Measurements from ENCODE around the gene ATE1. TPM values are rescaled to one million over a fixed set of nuclear protein-coding genes. Genes with fewer than 3 reads are reported as not detected.
"Not testable (repeated sequence)": the region's sequence is repeated elsewhere in the genome, so short reads cannot be mapped to it uniquely, and the experiment has no call there.

Gene ATE1
- total RNA-seq, 1 experiment from 2014 or later = 58.1 TPM

DNA sequence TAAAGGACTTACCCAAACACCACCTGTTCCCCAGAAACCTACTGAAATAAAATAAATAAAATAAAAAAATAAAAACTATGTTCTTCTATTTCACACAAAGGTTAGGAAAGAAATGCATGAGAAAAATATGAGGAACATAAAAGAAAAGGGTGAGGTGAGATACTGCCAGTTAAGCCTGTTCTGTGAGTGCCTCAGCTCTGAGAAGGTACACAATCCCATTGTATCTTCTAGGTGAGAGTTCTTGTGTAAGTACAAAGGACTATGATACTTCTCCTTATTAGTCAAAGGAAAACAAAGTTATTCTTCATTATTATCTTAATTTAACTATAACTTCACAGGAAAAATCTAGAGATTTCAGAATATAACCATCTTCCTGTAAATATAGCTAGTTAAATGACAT is 86.0 kb downstream of the ATE1 start:
- in situ Hi-C loops (cut with HindIII; ENCODE audit: low sequenced_read_pairs) = no loop called here
- no peak for DNase-seq (ENCODE audit: low spot score)

DNA sequence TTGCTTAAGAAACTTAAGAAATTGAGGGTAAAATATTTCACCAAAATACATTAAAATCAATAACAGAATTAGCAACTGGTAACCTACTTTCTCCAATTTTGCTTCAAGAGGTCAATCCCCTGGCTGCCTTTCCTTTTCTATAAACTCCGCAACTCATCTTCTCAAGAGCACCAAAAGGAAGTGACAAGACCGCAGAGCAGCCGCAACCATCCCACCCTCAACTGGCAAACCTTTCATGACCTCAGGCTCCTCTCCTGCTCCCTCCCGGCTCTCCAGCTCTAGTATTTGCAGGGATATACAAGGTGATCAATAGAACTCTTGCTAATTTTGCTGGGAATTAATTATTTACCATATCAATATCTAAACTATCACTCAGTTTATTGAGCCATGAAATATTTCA is 88.9 kb downstream of the ATE1 start:
- in situ Hi-C loops (cut with HindIII; ENCODE audit: low sequenced_read_pairs) = no loop called here
- no peak for DNase-seq (ENCODE audit: low spot score)

DNA sequence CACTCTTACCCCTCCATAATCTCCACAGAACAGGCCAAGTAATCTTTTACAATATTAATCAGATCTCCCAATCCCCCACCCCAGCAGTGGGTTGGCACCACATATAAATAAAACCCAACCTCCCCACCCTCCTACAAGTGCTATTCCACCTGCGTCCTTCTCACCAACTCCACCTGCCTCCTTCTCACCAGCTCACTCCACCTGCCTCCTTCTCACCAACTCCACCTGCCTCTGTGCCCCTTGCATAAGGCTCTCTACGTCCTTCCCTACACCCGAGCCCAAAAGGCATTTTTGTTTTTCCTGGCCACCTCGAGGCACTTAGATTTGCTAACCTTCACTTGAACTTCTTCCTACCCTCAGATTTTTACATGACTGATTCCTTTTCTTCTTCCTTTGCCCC is 89.7 kb downstream of the ATE1 start:
- in situ Hi-C loops (cut with HindIII; ENCODE audit: low sequenced_read_pairs) = no loop called here
- no peak for DNase-seq (ENCODE audit: low spot score)

DNA sequence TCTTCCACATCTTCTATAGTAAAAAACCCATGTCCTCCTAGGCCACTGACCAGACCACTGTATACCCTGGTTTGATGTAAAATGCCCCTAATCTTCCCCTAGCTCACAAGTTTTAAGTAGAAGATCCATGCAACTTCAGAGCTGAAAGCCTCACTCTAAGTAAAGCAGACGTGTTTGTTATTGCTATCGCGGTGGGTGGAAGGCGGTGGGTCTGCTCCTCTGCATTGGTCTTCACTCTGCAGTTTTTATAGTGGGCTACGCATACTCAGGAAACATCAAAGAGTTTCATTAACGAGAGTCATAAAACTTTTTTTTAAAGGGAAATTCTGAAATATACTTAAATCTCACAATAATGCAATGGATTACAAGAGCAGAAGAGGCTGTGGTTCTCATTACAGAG is 91.7 kb downstream of the ATE1 start:
- in situ Hi-C loops (cut with HindIII; ENCODE audit: low sequenced_read_pairs) = no loop called here
- no peak for DNase-seq (ENCODE audit: low spot score)

DNA sequence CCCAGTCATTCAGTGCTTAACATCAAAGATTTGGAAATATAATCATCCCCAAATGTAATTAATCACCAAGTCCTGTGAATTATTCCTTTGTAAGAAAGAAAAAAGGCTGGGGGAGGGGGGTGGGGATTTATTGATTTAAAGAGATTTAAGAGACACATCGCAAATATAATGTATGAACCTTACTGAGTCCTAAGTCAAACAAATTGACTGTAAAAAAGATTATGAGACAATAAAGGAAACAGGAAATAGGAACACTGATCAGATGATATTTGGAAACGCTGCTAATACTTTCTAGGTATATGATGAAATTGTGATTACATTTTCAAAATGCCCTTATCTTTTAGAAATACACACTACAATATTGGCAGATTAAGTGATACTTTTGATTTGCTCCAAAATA is 92.5 kb downstream of the ATE1 start:
- in situ Hi-C loops (cut with HindIII; ENCODE audit: low sequenced_read_pairs) = no loop called here
- no peak for DNase-seq (ENCODE audit: low spot score)

DNA sequence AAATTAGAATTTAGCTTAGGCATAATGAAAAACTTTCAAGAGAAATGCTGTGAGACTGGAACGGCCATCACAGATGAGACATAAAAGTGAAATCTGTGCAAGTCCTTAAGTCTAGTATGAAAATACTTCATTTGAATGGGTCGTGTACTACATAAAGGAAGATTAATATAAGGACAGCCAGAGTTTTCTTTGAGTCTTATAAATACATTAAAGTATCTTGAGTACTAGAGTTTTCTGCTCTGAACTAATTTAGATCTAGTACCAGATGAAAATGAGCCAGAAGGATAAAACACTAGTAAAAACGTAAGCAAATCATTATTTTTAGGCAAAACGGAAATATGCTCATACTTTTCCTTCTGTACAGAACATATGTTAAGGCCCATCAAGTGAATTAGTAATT is 93.1 kb downstream of the ATE1 start:
- in situ Hi-C loops (cut with HindIII; ENCODE audit: low sequenced_read_pairs) = no loop called here
- DNase-seq (ENCODE audit: low spot score) = no peak

DNA sequence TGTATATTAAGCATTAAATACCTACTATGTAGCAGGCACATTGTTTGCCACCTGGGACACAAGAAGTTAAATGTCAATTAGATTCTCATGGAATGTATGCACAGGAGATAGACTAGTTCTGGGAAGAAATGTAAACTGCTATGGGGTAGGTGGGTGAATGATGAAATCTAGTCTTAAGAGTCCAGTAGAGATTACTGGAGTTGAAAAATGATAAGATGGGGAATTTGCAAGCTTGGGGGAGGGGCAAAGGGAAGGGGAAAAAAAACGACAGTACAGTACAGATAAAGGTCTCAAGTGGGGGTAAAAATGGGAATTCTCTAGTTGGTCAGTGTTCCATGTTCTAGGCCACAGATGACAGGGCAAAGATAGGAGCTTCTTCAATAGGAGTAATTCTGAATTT is 94.4 kb downstream of the ATE1 start:
- in situ Hi-C loops (cut with HindIII; ENCODE audit: low sequenced_read_pairs) = no loop called here
- no peak for DNase-seq (ENCODE audit: low spot score)

DNA sequence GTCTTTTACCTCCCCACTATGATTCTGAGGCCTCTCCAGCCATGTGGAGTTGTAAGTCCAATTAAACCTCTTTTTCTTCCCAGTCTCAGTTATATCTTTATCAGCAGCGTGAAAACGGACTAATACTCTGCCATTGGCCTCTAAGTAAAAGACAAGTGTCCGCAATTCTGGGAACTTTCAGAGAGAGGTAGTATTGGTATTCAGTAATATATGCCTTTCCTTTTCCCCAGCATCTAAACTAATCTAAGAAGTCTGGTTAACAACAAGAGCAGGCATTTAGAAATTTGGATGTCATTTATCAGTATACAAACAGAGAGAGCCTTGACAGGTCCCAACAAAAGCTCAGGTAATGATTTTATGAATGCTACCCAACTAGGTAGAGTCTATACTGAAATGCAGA is 95.2 kb downstream of the ATE1 start:
- no peak for DNase-seq (ENCODE audit: low spot score)
- in situ Hi-C loops (cut with HindIII; ENCODE audit: low sequenced_read_pairs) = no loop called here

DNA sequence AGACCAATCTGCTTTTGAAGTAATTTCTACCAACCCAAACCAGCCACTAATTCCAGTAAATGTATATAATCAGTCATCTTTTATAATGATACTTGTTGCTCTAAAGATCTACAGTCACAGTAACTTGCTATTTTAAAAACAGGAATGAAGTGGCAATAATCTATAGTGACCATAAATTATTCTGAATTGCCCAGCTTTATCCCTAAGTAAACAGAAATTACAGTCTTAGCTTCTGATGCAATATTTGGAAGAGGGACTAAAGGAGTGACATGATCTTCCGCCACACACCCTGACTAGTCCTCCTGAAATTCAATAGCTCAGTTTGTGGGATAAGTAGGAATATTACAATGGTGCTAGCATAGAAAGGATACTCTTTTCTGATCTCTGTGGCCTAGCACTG is 96.1 kb downstream of the ATE1 start:
- in situ Hi-C loops (cut with HindIII; ENCODE audit: low sequenced_read_pairs) = no loop called here

DNA sequence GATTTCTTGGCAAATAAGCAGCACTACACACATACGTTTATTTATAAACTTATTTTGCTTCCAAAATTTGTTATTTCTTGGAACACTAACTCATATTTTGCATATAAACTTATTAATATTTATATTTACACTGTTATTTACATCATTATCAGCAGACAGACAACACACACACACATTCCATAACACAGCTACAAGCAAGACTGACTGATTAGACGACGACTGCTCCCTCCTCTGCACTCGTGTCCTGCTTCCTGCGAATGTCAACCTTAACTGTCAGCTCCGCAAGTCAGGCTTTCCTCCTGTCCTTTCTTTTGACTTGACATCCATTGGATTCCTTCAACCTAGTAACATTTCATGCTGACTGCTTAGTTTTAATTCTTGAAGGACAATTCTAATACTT is 96.6 kb downstream of the ATE1 start:
- DNase-seq (ENCODE audit: low spot score) = no peak
- in situ Hi-C loops (cut with HindIII; ENCODE audit: low sequenced_read_pairs) = no loop called here

More for the DNA sequence above, 96.1 kb downstream of the ATE1 start:
- no peak for DNase-seq (ENCODE audit: low spot score)

DNA sequence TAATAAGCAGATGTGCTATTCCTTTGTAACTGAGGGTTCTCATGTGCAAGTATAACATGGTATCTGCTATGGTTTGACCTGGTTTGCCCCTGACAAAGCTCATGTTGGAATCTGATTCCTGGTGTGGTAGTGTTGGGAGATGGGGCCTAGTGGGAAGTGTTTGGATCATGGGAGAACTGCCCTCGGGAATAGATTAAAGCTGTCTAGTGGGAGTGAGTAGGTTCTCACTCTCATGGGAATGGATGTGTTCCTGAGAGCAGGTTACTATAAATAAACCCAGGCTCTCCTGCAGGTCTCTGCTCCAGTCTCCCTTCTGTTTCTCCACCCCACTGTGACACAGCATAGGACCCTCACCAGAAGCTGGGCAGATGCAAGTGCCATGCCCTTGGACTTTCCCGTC is 97.7 kb downstream of the ATE1 start:
- in situ Hi-C loops (cut with HindIII; ENCODE audit: low sequenced_read_pairs) = no loop called here
- no peak for DNase-seq (ENCODE audit: low spot score)

DNA sequence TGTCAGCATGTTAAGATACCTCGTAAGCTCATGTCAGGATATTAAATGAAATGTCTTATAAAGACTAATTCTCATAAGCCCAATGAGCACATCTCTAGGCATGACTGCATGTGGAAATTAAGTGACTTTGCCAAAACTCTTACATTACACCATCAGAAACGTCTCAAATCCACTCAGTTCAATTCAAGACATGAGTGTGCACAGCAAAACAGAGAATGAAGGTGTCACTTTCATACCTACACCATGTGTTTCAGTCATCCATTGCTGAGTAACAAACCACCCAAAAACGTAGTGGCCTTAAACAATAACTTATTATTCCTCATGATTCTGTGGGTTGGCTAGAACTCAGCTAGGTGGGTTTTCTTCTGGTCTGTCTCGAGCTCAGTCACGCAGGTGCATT is 99.8 kb downstream of the ATE1 start:
- in situ Hi-C loops (cut with HindIII; ENCODE audit: low sequenced_read_pairs) = no loop called here
- DNase-seq (ENCODE audit: low spot score) = no peak

DNA sequence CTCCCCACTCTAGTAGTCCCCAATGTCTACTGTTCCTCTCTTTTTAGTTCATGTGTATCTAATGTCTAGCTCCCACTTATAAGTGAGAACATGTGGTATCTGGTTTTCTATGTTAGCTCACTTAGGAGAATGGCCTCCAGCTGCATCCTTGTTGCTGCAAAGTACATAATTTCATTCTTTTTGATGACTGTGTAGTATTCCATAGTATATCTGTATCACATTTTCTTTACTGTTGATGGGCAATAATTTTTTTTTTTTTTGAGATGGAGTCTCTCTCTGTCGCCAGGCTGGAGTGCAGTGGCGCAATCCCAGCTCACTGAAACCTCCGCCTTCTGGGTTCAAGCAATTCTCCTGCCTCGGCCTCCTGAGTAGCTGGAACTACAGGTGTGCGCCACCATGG is 101.1 kb downstream of the ATE1 start:
- DNase-seq (ENCODE audit: low spot score); in situ Hi-C loops (cut with HindIII; ENCODE audit: low sequenced_read_pairs): not testable (repeated sequence)

DNA sequence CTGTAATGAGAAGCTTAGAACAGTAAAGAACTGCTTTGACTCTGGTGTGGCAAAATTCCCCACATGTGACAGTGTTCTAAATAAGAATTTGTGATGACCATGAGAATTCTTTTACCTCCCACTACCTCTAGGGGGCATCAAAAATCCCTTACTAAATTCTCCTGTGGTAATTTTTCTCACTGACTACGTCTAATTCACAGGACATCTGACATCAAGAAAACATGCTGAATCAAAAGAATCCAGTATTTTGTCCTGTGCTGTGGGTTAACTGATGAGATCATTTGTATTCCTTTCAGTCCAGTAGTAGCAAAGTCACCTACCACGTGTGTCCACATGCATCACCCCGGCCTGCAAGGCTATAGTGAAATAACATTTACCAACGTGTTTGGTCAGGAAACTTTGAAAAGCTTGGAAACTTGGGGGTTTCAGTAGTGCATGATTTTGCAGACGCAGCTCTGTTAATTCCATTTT is 103.8 kb downstream of the ATE1 start:
- in situ Hi-C loops (cut with HindIII; ENCODE audit: low sequenced_read_pairs) = no loop called here
- peak; percentile 51 for DNase-seq (ENCODE audit: low spot score)

DNA sequence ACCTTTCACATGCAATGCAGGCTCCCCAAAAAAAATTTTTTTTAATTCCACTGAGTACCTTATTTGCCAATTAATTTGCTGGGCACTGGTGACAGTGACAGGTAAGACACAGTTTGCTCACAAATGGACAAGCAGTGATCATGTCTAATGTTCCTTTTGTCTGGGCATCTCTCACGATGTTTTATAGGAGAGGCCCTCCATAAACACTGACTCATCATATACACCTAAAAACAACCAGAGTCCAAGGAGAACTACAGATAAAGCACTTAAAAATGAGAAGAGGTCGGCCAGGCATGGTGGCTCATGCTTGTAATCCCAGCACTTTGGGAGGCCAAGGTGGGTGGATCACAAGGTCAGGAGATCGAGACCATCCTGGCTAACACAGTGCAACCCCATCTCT is 105.1 kb downstream of the ATE1 start:
- in situ Hi-C loops (cut with HindIII; ENCODE audit: low sequenced_read_pairs) = no loop called here
- DNase-seq (ENCODE audit: low spot score) = no peak

DNA sequence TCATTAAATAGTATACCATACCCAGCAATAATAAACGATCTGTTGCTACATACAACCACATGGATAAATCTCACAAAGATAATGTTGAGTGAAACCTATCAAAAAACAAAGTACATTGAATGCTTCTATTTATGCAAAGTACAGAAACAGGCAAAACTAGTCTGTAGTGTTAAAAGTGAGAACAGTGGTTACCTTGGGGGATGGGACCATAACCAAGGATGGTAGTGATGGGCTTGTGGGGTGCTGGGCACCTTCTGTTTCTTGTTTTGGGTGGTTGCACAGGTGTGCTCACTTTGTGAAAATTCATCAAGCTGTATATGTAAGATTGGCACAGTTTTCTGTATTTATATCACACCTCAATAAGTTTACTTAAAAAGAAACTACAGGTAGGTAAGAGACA is 105.7 kb downstream of the ATE1 start:
- in situ Hi-C loops (cut with HindIII; ENCODE audit: low sequenced_read_pairs) = no loop called here

DNA sequence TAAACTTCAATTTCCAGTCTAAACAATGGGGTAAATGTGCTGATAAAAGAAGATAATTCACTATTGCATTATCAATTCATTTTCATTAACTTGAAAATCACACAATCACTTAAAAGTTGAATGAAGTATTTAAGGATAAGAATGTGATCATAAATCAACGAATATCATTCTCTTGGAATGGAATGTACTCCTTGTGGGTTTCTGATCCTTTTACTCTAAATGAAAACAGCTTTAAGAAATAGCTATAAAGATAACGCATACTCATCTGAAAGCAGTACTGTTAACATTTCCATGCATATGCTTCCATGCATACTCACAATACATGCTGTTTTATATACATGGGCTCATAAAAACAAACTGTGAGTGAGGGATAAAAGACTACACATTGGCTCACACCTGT is 108.8 kb downstream of the ATE1 start:
- DNase-seq (ENCODE audit: low spot score) = no peak
- in situ Hi-C loops (cut with HindIII; ENCODE audit: low sequenced_read_pairs) = no loop called here

More for the DNA sequence above, 105.7 kb downstream of the ATE1 start:
- DNase-seq (ENCODE audit: low spot score) = no peak

DNA sequence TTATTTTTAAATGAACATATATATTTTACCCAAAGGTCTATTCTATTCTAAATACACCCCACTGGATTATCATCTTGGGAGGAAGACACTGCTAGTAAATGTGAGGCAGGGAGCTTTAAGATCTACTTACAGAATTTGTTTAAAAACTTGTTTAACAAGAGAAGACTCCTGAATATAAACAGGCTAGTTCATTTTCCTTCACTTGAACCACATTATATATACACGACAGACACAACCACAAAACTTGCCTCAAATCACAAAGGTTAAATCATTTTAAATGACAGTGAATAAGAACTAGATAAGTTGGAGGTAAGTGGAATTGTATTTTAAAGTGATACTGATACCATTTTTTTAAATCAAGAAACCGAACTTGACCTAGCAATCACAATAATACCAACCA is 109.2 kb downstream of the ATE1 start:
- no peak for DNase-seq (ENCODE audit: low spot score)
- in situ Hi-C loops (cut with HindIII; ENCODE audit: low sequenced_read_pairs) = no loop called here

DNA sequence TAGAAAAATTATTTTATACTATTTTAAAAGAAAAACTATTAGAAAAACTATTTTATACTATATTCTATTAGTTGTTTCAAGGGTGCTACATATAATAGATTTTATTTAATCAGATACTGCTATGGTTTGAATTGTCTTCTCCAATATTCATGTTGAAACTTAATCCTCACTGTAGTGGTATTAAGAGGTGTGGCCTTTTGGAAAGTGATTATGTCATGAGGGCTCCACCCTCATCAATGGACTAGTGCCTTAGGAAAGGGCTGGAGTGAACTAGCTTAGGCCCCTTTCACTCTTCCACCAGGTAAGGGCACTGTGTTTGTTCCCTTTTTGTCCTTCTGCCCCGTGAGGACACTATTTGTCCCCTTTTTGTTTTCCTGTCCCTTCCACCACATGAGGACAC is 111.6 kb downstream of the ATE1 start:
- in situ Hi-C loops (cut with HindIII; ENCODE audit: low sequenced_read_pairs) = no loop called here

DNA sequence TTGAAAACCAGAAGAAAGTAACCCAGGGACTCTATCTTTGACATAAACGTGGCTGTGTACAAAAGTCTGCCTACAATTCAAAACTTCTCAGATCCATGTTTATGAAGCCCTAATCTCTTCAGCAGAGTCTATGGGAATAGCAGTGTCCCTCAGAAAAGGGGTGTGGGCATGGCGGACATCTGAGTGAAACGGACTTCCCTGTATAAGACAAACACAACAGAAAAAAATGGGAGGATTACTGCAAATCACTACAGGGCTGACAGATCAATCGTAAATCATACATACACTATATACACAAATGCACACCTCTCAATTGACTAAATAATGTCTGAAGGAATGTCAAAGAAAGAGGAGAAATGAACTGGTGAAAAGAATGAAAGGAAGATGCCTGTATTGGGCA is 114.0 kb downstream of the ATE1 start:
- DNase-seq (ENCODE audit: low spot score) = no peak
- in situ Hi-C loops (cut with HindIII; ENCODE audit: low sequenced_read_pairs) = no loop called here

More for the DNA sequence above, 111.6 kb downstream of the ATE1 start:
- DNase-seq (ENCODE audit: low spot score) = no peak

DNA sequence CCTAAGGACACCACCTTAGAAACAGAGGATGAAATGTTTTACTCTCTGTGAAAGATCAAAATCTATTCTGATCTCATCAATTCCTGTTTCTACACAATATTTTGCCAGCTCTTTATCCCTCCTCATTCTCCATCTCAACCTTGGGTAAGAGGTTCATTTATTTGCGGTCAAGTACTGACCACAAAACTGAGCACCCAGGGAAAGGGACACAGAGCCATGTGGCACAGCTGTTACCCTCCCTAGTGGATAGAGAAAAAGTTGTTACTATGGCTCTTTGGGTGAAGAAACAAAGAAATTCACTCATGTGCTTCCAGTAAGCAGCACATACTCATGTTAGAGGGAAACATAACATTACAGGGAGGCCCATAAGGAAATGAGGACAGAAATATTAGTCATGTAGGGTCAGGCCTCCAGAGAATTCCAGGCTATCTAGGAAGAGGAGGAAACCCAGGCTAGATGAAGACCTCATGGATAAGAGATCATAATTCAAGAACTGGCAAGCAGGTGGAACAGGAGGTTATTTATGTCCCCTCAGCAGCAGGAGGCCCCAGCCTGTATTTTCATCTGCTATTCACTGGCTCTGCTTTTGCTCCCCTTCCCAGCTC is 114.5 kb downstream of the ATE1 start:
- in situ Hi-C loops (cut with HindIII; ENCODE audit: low sequenced_read_pairs) = no loop called here
- DNase-seq (ENCODE audit: low spot score) = no peak

DNA sequence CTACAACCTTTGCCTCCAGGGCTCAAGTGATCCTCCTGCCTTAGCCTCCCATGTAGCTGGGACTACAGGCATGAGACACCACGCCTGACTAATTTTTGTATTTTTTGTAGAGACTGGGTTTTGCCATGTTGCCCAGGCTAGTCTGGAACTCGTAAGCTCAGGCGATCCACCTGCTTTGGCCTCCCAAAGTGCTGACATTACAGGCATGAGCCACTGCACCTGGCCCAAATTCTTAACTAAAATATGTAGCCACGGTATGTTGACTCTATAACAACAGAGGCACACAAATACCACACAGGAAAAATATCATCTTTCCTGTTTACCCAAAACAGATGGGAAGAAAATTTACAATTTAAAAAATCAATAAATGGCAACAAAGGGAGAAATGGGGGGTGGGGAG is 115.8 kb downstream of the ATE1 start:
- in situ Hi-C loops (cut with HindIII; ENCODE audit: low sequenced_read_pairs) = no loop called here

More for the DNA sequence above, 115.8 kb downstream of the ATE1 start:
- no peak for DNase-seq (ENCODE audit: low spot score)

Measured in G401 (cell line).